GM19397 (cell line): ENCODE measurements around the gene ZNF276.
A peak's percentile ranks its signal among the peaks of the same experiment; 100 is the strongest.
"Not testable (repeated sequence)": the region's sequence is repeated elsewhere in the genome, so short reads cannot be mapped to it uniquely, and the experiment has no call there.

Experiments
- ATAC-seq: cut with Tn5 transposase; IDR thresholded peaks from one replicate; pipeline ENCODE4 v1.9.1; 2021; ENCODE audit warnings: mild to moderate bottlenecking, moderate library complexity; ENCODE audit not compliant: unreplicated experiment

ZNF276 gene

GRCh38 chr16:89695875-89696669, 25.3 kb upstream of the ZNF276 start:
- ATAC-seq: no peak

- ATAC-seq: no peak
Measured at GRCh38 chr16:89696670-89697128, 24.6 kb upstream of the ZNF276 start.

GRCh38 chr16:89697161-89697615, 24.1 kb upstream of the ZNF276 start:
- no peak for ATAC-seq

- no peak for ATAC-seq
Measured at GRCh38 chr16:89697616-89698331, 23.6 kb upstream of the ZNF276 start.

- ATAC-seq: not testable (repeated sequence)
Measured at GRCh38 chr16:89698717-89699116, 22.6 kb upstream of the ZNF276 start.

GRCh38 chr16:89699629-89700099, 21.7 kb upstream of the ZNF276 start:
- not testable (repeated sequence) for ATAC-seq

- ATAC-seq: peak; percentile 43
Measured at GRCh38 chr16:89700100-89700648, 21.2 kb upstream of the ZNF276 start.

- ATAC-seq: no peak
Measured at GRCh38 chr16:89700649-89701424, 20.5 kb upstream of the ZNF276 start.

GRCh38 chr16:89701425-89702406, 19.6 kb upstream of the ZNF276 start, which contains the start of gene SPATA2L:
TSS of gene SPATA2L (minus strand) at chr16:89701705. CDS start at chr16:89701232, 473 bp downstream.
- ATAC-seq: peak; percentile 64

- ATAC-seq: no peak
Measured at GRCh38 chr16:89704281-89704680, 17.1 kb upstream of the ZNF276 start.

- no peak for ATAC-seq
Measured at GRCh38 chr16:89705006-89705405, 16.3 kb upstream of the ZNF276 start.

GRCh38 chr16:89706518-89707260, 14.6 kb upstream of the ZNF276 start:
- ATAC-seq: no peak

GRCh38 chr16:89707695-89708094, 13.6 kb upstream of the ZNF276 start:
- no peak for ATAC-seq

- ATAC-seq: no peak
Measured at GRCh38 chr16:89708481-89708931, 12.8 kb upstream of the ZNF276 start.

- ATAC-seq: no peak
Measured at GRCh38 chr16:89709166-89709565, 12.2 kb upstream of the ZNF276 start.

GRCh38 chr16:89709716-89710432, 11.5 kb upstream of the ZNF276 start:
- no peak for ATAC-seq

GRCh38 chr16:89710709-89711564, 10.4 kb upstream of the ZNF276 start:
- no peak for ATAC-seq
